C4-2B (cell line): ENCODE results near the gene FOXQ1.

ENCODE experiments used
- H3K27ac ChIP-seq: fragments of 450-650 bp; 2 replicates; pipeline ENCODE4 v1.5.1; 2017
- ZFX ChIP-seq: fragments of 450-650 bp; IDR thresholded peaks from 2 replicates; pipeline ENCODE4 v1.6.1; 2017
- TF ChIP-seq, protein P1 (sequence below): fragments of 450-650 bp; conservative IDR thresholded peaks from 2 replicates; pipeline ENCODE4 v1.5.1; 2017; ENCODE audit warnings: mild to moderate bottlenecking

The FOXQ1 gene

DNA sequence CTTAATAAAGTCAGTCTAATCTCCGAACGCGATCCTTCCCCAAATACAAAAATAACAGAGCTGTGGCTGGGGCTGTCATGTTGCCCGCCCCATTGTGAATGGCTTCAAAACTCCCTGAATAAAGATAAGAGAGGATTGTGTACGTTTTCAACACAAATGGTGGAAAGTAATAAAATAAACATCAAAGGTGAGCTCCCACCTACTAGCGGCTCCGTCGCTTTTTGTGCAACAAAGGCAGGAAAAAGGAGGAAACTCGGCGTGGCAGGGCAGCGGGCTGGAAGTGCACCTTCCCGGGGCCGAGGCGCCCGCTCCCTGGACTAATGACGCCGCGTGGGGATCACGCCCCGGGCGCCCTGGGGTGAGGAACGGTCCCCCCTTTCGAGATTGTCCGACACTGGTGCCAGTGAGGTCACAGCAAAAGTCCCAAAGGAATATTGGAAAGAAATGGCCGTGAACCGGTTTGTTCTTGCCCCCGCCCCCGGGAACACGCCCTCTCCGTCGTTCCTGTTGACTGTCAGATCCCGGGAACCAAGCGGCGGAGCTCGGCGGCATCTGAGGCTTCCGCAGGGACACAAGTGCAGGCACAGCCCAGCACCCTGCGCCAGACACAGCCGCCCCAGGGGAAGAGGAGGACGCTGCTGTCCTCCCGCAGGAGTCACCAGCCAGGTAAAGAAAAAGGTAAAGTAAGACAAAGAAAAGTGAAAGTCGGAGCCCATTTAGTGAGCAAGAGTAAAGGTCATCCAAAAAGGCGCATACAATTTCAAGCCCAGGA lies 1.1 kb upstream of the FOXQ1 start:
- H3K27ac ChIP-seq: peak overlapping the region; percentile 33; the same call in 1 of the 2 replicates

DNA sequence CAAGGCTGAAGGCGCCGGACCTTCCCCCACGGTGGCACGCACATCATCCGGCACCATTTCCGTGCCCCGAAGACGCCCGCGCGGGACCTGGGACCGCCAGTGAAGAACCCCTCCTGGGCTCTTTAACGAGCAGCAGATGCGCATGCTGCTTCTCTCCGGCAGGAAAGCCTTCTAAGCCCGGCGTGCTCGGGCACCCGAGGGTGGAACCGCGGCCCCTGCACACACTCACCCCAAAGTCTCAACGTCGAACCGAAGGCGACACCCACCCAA lies 240 bp downstream of the FOXQ1 start:
- TF ChIP-seq, protein P1, sequence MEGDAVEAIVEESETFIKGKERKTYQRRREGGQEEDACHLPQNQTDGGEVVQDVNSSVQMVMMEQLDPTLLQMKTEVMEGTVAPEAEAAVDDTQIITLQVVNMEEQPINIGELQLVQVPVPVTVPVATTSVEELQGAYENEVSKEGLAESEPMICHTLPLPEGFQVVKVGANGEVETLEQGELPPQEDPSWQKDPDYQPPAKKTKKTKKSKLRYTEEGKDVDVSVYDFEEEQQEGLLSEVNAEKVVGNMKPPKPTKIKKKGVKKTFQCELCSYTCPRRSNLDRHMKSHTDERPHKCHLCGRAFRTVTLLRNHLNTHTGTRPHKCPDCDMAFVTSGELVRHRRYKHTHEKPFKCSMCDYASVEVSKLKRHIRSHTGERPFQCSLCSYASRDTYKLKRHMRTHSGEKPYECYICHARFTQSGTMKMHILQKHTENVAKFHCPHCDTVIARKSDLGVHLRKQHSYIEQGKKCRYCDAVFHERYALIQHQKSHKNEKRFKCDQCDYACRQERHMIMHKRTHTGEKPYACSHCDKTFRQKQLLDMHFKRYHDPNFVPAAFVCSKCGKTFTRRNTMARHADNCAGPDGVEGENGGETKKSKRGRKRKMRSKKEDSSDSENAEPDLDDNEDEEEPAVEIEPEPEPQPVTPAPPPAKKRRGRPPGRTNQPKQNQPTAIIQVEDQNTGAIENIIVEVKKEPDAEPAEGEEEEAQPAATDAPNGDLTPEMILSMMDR: no peak
- TF ChIP-seq ZFX: no peak
- H3K27ac ChIP-seq: peak overlapping the region; percentile 33; the same call in 1 of the 2 replicates

More for the DNA sequence above, 1.1 kb upstream of the FOXQ1 start:
- TF ChIP-seq, protein P1: no peak
- no peak for TF ChIP-seq ZFX

DNA sequence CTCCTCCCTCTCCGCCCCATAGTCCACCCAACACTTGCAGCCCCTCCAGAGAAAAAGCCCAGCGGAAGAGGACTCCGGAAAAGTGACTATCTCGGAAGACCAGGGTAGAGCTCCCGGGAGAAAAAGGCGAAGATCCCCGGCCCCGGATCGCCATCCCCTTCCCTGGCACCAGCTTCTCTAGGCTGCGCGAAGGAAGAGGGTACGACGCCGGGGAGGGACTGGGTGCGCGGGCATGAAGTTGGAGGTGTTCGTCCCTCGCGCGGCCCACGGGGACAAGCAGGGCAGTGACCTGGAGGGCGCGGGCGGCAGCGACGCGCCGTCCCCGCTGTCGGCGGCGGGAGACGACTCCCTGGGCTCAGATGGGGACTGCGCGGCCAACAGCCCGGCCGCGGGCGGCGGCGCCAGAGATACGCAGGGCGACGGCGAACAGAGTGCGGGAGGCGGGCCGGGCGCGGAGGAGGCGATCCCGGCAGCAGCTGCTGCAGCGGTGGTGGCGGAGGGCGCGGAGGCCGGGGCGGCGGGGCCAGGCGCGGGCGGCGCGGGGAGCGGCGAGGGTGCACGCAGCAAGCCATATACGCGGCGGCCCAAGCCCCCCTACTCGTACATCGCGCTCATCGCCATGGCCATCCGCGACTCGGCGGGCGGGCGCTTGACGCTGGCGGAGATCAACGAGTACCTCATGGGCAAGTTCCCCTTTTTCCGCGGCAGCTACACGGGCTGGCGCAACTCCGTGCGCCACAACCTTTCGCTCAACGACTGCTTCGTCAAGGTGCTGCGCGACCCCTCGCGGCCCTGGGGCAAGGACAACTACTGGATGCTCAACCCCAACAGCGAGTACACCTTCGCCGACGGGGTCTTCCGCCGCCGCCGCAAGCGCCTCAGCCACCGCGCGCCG lies 822 bp downstream of the FOXQ1 start:
- TF ChIP-seq, protein P1: no peak
- no peak for TF ChIP-seq ZFX
- peak overlapping the region; percentile 33; the same call in 1 of the 2 replicates for H3K27ac ChIP-seq

DNA sequence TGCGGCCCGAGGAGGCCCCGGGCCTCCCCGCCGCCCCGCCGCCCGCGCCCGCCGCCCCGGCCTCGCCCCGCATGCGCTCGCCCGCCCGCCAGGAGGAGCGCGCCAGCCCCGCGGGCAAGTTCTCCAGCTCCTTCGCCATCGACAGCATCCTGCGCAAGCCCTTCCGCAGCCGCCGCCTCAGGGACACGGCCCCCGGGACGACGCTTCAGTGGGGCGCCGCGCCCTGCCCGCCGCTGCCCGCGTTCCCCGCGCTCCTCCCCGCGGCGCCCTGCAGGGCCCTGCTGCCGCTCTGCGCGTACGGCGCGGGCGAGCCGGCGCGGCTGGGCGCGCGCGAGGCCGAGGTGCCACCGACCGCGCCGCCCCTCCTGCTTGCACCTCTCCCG lies 1.5 kb downstream of the FOXQ1 start:
- no peak overlapping the region for H3K27ac ChIP-seq
- no peak for TF ChIP-seq ZFX
- TF ChIP-seq, protein P1: no peak

DNA sequence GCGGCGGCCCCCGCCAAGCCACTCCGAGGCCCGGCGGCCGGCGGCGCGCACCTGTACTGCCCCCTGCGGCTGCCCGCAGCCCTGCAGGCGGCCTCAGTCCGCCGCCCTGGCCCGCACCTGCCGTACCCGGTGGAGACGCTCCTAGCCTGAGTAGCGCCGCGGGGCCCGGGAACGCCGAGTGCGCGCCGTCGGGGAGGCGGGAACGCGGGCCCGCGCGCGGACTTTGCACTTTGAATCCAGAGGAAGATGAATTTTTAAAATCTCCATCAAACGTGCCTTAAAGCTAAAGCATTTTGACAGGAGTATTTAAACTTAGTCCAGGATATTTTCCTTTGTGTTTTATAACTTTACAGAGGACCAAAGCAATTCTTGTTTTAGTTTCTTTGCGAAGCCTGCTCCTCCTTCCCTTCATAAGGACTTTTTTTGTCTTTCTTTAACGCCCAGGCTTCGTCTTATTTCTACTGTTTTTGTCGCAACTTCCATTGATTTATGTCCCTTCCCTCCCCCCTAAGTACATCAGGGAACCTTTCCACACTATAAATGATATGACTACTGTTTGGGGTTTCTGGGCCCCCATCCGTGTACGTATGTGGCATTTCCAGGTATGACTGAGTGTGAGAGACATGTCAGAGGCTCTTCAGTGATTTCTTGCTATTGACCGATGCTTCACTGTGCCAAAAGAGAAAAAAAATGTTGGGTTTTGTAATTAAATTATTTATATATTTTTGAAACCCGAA lies 2.0 kb downstream of the FOXQ1 start:
- no peak overlapping the region for H3K27ac ChIP-seq
- no peak for TF ChIP-seq ZFX
- TF ChIP-seq, protein P1: peak; percentile 88

DNA sequence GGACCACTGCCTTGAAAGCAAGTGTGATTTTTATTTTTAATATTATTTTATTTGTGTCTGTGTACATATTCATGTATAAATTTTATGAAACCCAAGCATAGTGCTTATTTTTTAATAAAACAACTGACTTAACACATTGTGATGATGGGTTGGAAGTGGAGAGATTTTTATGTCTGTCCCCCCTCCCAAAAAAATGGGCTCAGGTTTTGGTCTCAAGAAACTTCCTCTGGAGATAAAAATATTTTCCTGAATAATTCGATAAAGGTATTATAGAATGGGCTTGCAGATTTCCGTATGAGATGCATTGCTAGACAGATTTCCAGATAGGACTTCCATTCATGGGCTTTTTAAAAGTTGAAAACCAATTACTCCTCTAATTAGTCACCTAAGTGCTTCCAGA lies 2.7 kb downstream of the FOXQ1 start:
- no peak for TF ChIP-seq ZFX
- TF ChIP-seq, protein P1: no peak
- H3K27ac ChIP-seq: no peak overlapping the region

DNA sequence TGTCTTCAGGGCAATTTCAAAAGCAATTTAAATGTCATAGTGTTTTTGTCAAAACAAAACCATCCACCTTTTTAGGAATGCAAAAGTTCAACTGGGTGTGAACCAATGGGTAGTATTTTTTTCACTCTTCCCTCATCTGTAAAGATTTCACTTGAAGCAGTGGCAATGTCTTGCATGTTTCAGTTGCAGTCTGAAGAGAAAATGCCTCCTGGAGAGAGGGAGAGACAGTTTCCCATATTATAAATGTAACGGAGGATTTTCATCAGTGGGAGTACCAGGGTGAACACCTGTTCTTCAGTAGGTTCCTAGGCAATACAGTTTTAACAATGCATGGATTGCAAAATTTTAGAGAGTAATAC lies 3.3 kb downstream of the FOXQ1 start:
- no peak overlapping the region for H3K27ac ChIP-seq
- TF ChIP-seq, protein P1: no peak
- TF ChIP-seq ZFX: no peak
